HepG2 (cell line): ENCODE measurements around the gene ABAT. TPM values are rescaled to one million over a fixed set of nuclear protein-coding genes. Genes with fewer than 3 reads are reported as not detected.

ENCODE experiments used
- ATRX ChIP-seq: sonication (generic); formaldehyde crosslinking; IDR thresholded peaks from 2 replicates; pipeline ENCODE4 v1.4.0; 2020; ENCODE audit warnings: missing genetic modification reagents, borderline replicate concordance
- E2F1 ChIP-seq: sonication (generic); formaldehyde crosslinking; IDR thresholded peaks from 2 replicates; pipeline ENCODE4 v1.5.0; 2020; ENCODE audit warnings: missing genetic modification reagents
- GABPB1 ChIP-seq: IDR thresholded peaks from 2 replicates; pipeline ENCODE4 v1.6.1; 2016; ENCODE audit warnings: mild to moderate bottlenecking, missing genetic modification reagents, moderate library complexity, missing compliant biosample characterization
- GATAD2A ChIP-seq: IDR thresholded peaks from 2 replicates; pipeline ENCODE4 v1.6.1; 2016
- HES4 ChIP-seq: sonication (generic); formaldehyde crosslinking; IDR thresholded peaks from 2 replicates; pipeline ENCODE4 v1.9.0; 2021; ENCODE audit warnings: mild to moderate bottlenecking, missing genetic modification reagents, borderline replicate concordance
- HOMEZ ChIP-seq: IDR thresholded peaks from 2 replicates; pipeline ENCODE4 v1.6.1; 2016; ENCODE audit warnings: low read depth
- SMAD9 ChIP-seq: sonication (generic); formaldehyde crosslinking; IDR thresholded peaks from 2 replicates; pipeline ENCODE4 v1.5.1; 2020; ENCODE audit warnings: mild to moderate bottlenecking, missing genetic modification reagents
- SNAI1 ChIP-seq: sonication (generic); formaldehyde crosslinking; IDR thresholded peaks from 2 replicates; pipeline ENCODE4 v1.5.0; 2020; ENCODE audit warnings: mild to moderate bottlenecking, missing genetic modification reagents, borderline replicate concordance
- TCF12 ChIP-seq, 2 experiments: fragments of 450-650 bp in 1 of 2; sonication (generic) in 1 of 2; formaldehyde crosslinking in 1 of 2; IDR thresholded peaks; 2 replicates each; pipeline versions ENCODE4 v1.6.1 to v1.8.0; 2017 to 2022; ENCODE audit warnings: antibody characterized with exemption in 1 of 2, mild to moderate bottlenecking in 1 of 2, missing genetic modification reagents in 1 of 2, moderate library complexity in 1 of 2
- THAP9 ChIP-seq: sonication (generic); formaldehyde crosslinking; IDR thresholded peaks from 2 replicates; pipeline ENCODE4; 2020; ENCODE audit warnings: missing genetic modification reagents, mild to moderate bottlenecking, borderline replicate concordance
- TP53 ChIP-seq: sonication (generic); formaldehyde crosslinking; conservative IDR thresholded peaks from 2 replicates; pipeline ENCODE4 v1.4.0; 2020; ENCODE audit warnings: missing genetic modification reagents
- ZBTB33 ChIP-seq: sonication (generic); formaldehyde crosslinking; IDR thresholded peaks from 2 replicates; pipeline ENCODE4 v1.4.0; 2020; ENCODE audit warnings: missing genetic modification reagents
- ZBTB39 ChIP-seq: sonication (generic); formaldehyde crosslinking; IDR thresholded peaks from 2 replicates; pipeline ENCODE4 v1.5.0; 2020; ENCODE audit warnings: missing genetic modification reagents
- ZGPAT ChIP-seq: IDR thresholded peaks from 2 replicates; pipeline ENCODE4 v1.6.1; 2016; ENCODE audit warnings: mild to moderate bottlenecking
- ZNF160 ChIP-seq: sonication (generic); formaldehyde crosslinking; IDR thresholded peaks from 2 replicates; pipeline ENCODE4 v1.8.0; 2022; ENCODE audit warnings: mild to moderate bottlenecking, inconsistent platforms, missing genetic modification reagents
- ZNF740 ChIP-seq: sonication (generic); formaldehyde crosslinking; IDR thresholded peaks from 2 replicates; pipeline ENCODE4 v1.4.0; 2020; ENCODE audit warnings: missing genetic modification reagents
- polyA plus RNA-seq, 8 experiments: library from polyadenylated mRNA; depleted of rRNA in 3 of 8; stranded (reverse) in 7 of 8; unstranded in 1 of 8; fragments of >200 nt; fragmentation: Illumina TruSeq in 4 of 8; extraction: Trizol in 4 of 8; gene quantifications; 2 replicates each; pipeline versions ENCODE4 v1.2.1 to v1.2.3, GENCODE V29; 2011 to 2016; ENCODE audit warnings: low read depth in 4 of 8, missing spikeins in 1 of 8, mixed read lengths in 1 of 8; ENCODE audit not compliant: insufficient read depth in 1 of 8
- total RNA-seq, 5 experiments: library from RNA; depleted of rRNA; stranded (reverse); fragments of >200 nt; fragmentation: Illumina TruSeq; extraction: Trizol; gene quantifications; 2 replicates each; pipeline ENCODE4 v1.2.3, GENCODE V29; 2016; ENCODE audit warnings: low read depth in 1 of 5

Gene ABAT
- total and polyA plus RNA-seq, 2 of the 13 experiments (the other 11 are each of a cell fraction or from before 2014, with no cell fraction given), result 47.6 to 97.3 TPM

GRCh38 chr16:8797364-8798173 is 123.2 kb downstream of the ABAT start, which contains the start of the genes PMM2 and TMEM186 (continued):
- peak; percentile 98 for TF ChIP-seq THAP9 (CRISPR knock-in tag)
- peak; percentile 99 for TF ChIP-seq ZGPAT
- TF ChIP-seq TCF12 (IDR thresholded peaks at IDR 0.05), result no peak
- TF ChIP-seq TCF12 (CRISPR knock-in tag; IDR thresholded peaks at IDR 0.05), result peak; percentile 94
- peak; percentile 99 for TF ChIP-seq GABPB1
- no peak for TF ChIP-seq ZNF740 (CRISPR knock-in tag)
- TF ChIP-seq TP53, result peak; percentile 95
- peak; percentile 24; the same call in 1 of the 2 replicates for TF ChIP-seq ZBTB39
- peak; percentile 99 for TF ChIP-seq SNAI1 (CRISPR knock-in tag)
- TF ChIP-seq ZNF160 (CRISPR knock-in tag), result peak; percentile 97
- TF ChIP-seq HOMEZ (CRISPR knock-in tag), result peak; percentile 89
- TF ChIP-seq ATRX (CRISPR knock-in tag), result no peak; the same call in 1 of the 2 replicates
- peak; percentile 98 for TF ChIP-seq SMAD9 (CRISPR knock-in tag)
- TF ChIP-seq ZBTB33 (CRISPR knock-in tag), result peak; percentile 79
- TF ChIP-seq GATAD2A (CRISPR knock-in tag), result peak; percentile 71
- peak; percentile 96 for TF ChIP-seq HES4
- TF ChIP-seq E2F1 (CRISPR knock-in tag), result peak; percentile 97
